K562 (cell line): ENCODE data around the gene ITGB5. TPM values are rescaled to one million over a fixed set of nuclear protein-coding genes. Genes with fewer than 3 reads are reported as not detected.
"Not testable (repeated sequence)": the region's sequence is repeated elsewhere in the genome, so short reads cannot be mapped to it uniquely, and the experiment has no call there.

ENCODE experiments used
- ATAC-seq: fragments of 200-7000 bp; cut with Tn5 transposase; 3 replicates; pipeline ENCODE4 v1.9.1; 2020; ENCODE audit warnings: moderate library complexity
- BruUV-seq: library from RNA; stranded (reverse); fragments of 400-500 nt; replicated peaks from 2 replicates; lab custom pipeline; 2021; lab: Mats Ljungman, UMichigan
- CTCF ChIA-PET: fragments of 300-600 bp; formaldehyde crosslinking; extraction: SDS; loops from one replicate; lab custom pipeline; 2021; ENCODE audit warnings: low intra/inter-chr PET ratio; lab: Yijun Ruan, JAX
- POLR2A ChIA-PET: fragments of 300-600, 350-650 bp; sonication (Branson Sonifier 250); formaldehyde crosslinking; extraction: SDS; loops from one replicate; lab custom pipeline; 2021; ENCODE audit warnings: antibody characterized with exemption, inconsistent platforms; lab: Yijun Ruan, JAX
- DNase-seq, 4 experiments: peaks; one replicate each; pipeline versions ENCODE4 v3.0.0 to v3.0.0-alpha.2; 2011 to 2018; ENCODE audit warnings: low spot score in 3 of 4, mixed read lengths in 3 of 4; ENCODE audit errors: extremely low read depth in 1 of 4
- FAIRE-seq: peaks from 2 replicates; lab custom pipeline; 2011; peaks lifted over from hg19 to GRCh38; lab: Jason Lieb, UNC
- H2AFZ ChIP-seq: 2 replicates; pipeline ENCODE4 v1.6.0; 2011; ENCODE audit warnings: low read depth, low read length, control low read depth, inconsistent platforms
- H3K27ac ChIP-seq: fragments of 200-600 bp; 3 replicates; pipeline ENCODE4 v1.8.0; 2011; ENCODE audit warnings: low read depth, mild to moderate bottlenecking, control low read depth, inconsistent platforms, low read length, moderate library complexity, mixed read lengths; ENCODE audit errors: extremely low read depth
- H3K27me3 ChIP-seq, 2 experiments: fragments of 300-600 bp in 1 of 2; 2 replicates in 1 of 2; 3 replicates in 1 of 2; pipeline versions ENCODE4 v1.6.0 to v1.8.0; 2011; ENCODE audit warnings: inconsistent platforms in 2 of 2, low read length in 2 of 2, mild to moderate bottlenecking in 1 of 2, mixed read lengths in 1 of 2, moderate library complexity in 1 of 2; ENCODE audit not compliant: control insufficient read depth in 2 of 2, insufficient read depth in 2 of 2
- H3K36me3 ChIP-seq: fragments of 300-600 bp; 3 replicates; pipeline ENCODE4 v1.8.0; 2011; ENCODE audit warnings: mild to moderate bottlenecking, low read length, inconsistent platforms; ENCODE audit not compliant: control insufficient read depth, insufficient read depth
- H3K4me1 ChIP-seq, 2 experiments: fragments of 200-600 bp in 1 of 2; replicated peaks in 1 of 2; 2 replicates in 1 of 2; 3 replicates in 1 of 2; pipeline versions ENCODE4 v1.5.1 to v1.8.0; 2011; ENCODE audit warnings: inconsistent platforms in 2 of 2, low read length in 2 of 2, mild to moderate bottlenecking in 1 of 2, mixed read lengths in 1 of 2, moderate library complexity in 1 of 2; ENCODE audit not compliant: control insufficient read depth in 2 of 2, insufficient read depth in 2 of 2
- H3K4me2 ChIP-seq: 2 replicates; pipeline ENCODE4 v1.6.1; 2011; ENCODE audit warnings: low read length, control low read depth, inconsistent platforms, mixed read lengths; ENCODE audit not compliant: insufficient read depth
- H3K4me3 ChIP-seq: fragments of 200-600 bp; sonication (generic), shearing (Covaris generic); 2 replicates; pipeline ENCODE4 v1.5.1; 2016; ENCODE audit warnings: control low read depth, inconsistent platforms
- H3K79me2 ChIP-seq: fragments of 200-600 bp; 3 replicates; pipeline ENCODE4 v1.8.0; 2011; ENCODE audit warnings: low read length, inconsistent platforms; ENCODE audit not compliant: control insufficient read depth, insufficient read depth
- H3K9ac ChIP-seq, 2 experiments: 2 replicates each; pipeline versions ENCODE4 v1.6.0 to v1.6.1; 2011; ENCODE audit warnings: low read depth in 2 of 2, low read length in 2 of 2, control low read depth in 1 of 2, inconsistent platforms in 1 of 2, mild to moderate bottlenecking in 1 of 2, mixed read lengths in 1 of 2; ENCODE audit not compliant: insufficient read depth in 1 of 2
- H3K9me1 ChIP-seq: one replicate; pipeline ENCODE4 v1.6.0; 2011; ENCODE audit warnings: inconsistent platforms, mild to moderate bottlenecking, low read length, moderate library complexity; ENCODE audit not compliant: control insufficient read depth, insufficient read depth
- H3K9me3 ChIP-seq: replicated peaks from 2 replicates; pipeline ENCODE4 v1.5.1; 2011; ENCODE audit warnings: low read depth, low read length, inconsistent platforms; ENCODE audit not compliant: control insufficient read depth, insufficient read depth
- H4K20me1 ChIP-seq: replicated peaks from 2 replicates; pipeline ENCODE4 v1.6.1; 2011; ENCODE audit warnings: low read length, inconsistent platforms, mixed read lengths; ENCODE audit not compliant: control insufficient read depth, insufficient read depth
- RBBP5 ChIP-seq: fragments of 200-600 bp; sonication (generic); IDR thresholded peaks from 2 replicates; pipeline ENCODE4 v1.6.1; 2012; ENCODE audit warnings: borderline replicate concordance, mild to moderate bottlenecking, low read length, control low read depth, inconsistent platforms; ENCODE audit not compliant: insufficient read depth, poor library complexity, severe bottlenecking
- WGBS: fragments of 100-300 bp; shearing (Covaris generic); methylation state at CpG from one replicate; pipeline ENCODE4 v1.1.6; 2016; ENCODE audit warnings: low coverage, mixed read lengths; ENCODE audit not compliant: insufficient coverage; ENCODE audit errors: missing lambda C conversion rate; 5-methylcytosine and 5-hydroxymethylcytosine counted together
- in situ Hi-C: fragments of 300-500 bp; cut with MboI; formaldehyde crosslinking; loops from 4 replicates; pipeline ENCODE4 v1.15.0; 2018; ENCODE audit warnings: inconsistent platforms, mixed read lengths
- intact Hi-C: fragments of 100-400 bp; cut with micrococcal nuclease; formaldehyde crosslinking; loops from 2 replicates; pipeline ENCODE4 v1.14.2; 2022
- polyA plus RNA-seq, 8 experiments: library from polyadenylated mRNA; depleted of rRNA in 4 of 8; stranded (reverse) in 5 of 8; unstranded in 3 of 8; fragments of >200 nt; fragmentation: Nextera tagmentation in 2 of 8; fragmentation: Illumina TruSeq in 1 of 8; extraction: Ambion mirVana in 2 of 8; extraction: Trizol in 1 of 8; gene quantifications; 2 replicates each; pipeline versions ENCODE4 v1.2.1 to v1.2.3, GENCODE V29; 2011 to 2014; ENCODE audit warnings: inconsistent platforms in 1 of 8, missing spikeins in 1 of 8
- total RNA-seq, 7 experiments: library from RNA; depleted of rRNA in 6 of 7; stranded (reverse); fragments of >200 nt in 6 of 7; fragmentation: Illumina TruSeq in 2 of 7; extraction: Trizol in 2 of 7; gene quantifications; 2 replicates each; pipeline versions ENCODE4 v1.2.1 to v1.2.3, GENCODE V29; 2011 to 2021; ENCODE audit warnings: low replicate concordance in 1 of 7

The ITGB5 gene
- total and polyA plus RNA-seq, 9 of the 15 experiments (the other 6 are each of a cell fraction or from before 2014, with no cell fraction given), result 1.7 to 46.8 (median 9.9) TPM

DNA sequence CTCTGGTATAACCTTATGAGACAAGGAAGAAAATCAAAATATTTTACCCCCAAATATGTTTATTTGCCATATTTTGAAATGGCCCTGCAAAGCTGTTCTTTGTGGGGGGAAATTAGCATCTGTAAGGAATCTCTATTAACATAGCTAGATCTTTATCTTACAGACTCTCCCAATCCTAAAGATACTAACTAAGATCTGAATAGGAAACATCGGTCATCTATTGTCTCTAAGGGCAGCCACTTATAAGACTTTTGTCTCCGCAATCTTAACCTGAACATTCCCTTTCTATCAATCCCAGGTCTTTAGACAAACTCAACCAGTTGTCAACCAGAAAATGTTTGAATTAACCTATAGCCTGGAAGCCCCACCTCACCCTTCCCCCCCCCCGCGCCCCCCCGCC, 135.7 kb downstream of the ITGB5 start:
- Histone ChIP-seq H3K9me1 (no peaks in the 10 kb centered on the region), H3K27ac (no peak overlapping the region), H3K9ac (no peak overlapping the region), H3K27me3 (no peaks in the 10 kb centered on the region), H3K36me3 (peaks cover 5% of the 10 kb centered on the region; the same call in 1 of the 3 replicates), H3K4me1 (peaks cover 0 to 2% of the 10 kb centered on the region in 2 experiments; a peak in 3 of 5 replicates), H3K9me3 (no peaks in the 10 kb centered on the region), H3K4me2 (no peak overlapping the region), H3K4me3 (no peak overlapping the region), H4K20me1 (no peaks in the 10 kb centered on the region), H2AFZ (no peak overlapping the region), H3K79me2 (no peaks in the 10 kb centered on the region)
- FAIRE-seq, result no peak
- no peak for TF ChIP-seq RBBP5
- no TSS peak for BruUV-seq
- in situ Hi-C loops (no loop called here), intact Hi-C loops (no loop called here)
- no peak for ATAC-seq
- no peak for DNase-seq
- ChIA-PET POLR2A (no interaction called here), CTCF (no interaction called here)
- WGBS, result 45% methylated on average over 4 of the region's 5 CpGs

DNA sequence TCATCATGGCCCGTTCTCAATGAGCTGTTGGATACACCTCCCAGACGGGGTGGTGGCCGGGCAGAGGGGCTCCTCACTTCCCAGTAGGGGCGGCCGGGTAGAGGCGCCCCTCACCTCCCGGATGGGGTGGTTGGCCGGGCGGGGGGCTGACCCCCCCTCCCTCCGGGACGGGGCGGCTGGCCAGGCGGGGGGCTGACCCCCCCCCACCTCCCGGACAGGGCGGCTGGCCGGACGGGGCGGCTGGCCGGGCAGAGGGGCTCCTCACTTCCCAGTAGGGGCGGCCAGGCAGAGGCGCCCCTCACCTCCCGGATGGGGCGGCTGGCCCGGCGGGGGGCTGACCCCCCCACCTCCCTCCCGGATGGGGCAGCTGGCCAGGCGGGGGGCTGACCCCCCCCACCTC, 137.3 kb downstream of the ITGB5 start:
- in situ Hi-C loops, ATAC-seq: not testable (repeated sequence)
- WGBS, result 7% methylated on average over 3 of the region's 27 CpGs

More for the DNA sequence above, 137.3 kb downstream of the ITGB5 start:
- H3K9me3 ChIP-seq, H3K27ac ChIP-seq, intact Hi-C loops, H3K4me2 ChIP-seq, H3K9ac ChIP-seq, BruUV-seq, H4K20me1 ChIP-seq, FAIRE-seq, H3K79me2 ChIP-seq, CTCF ChIA-PET, H3K4me1 ChIP-seq, H3K27me3 ChIP-seq, H2AFZ ChIP-seq, H3K9me1 ChIP-seq, DNase-seq, POLR2A ChIA-PET, H3K4me3 ChIP-seq: not testable (repeated sequence)
- peaks cover 21% of the 10 kb centered on the region; the same call in 1 of the 3 replicates for H3K36me3 ChIP-seq
